ENCODE measurements around the gene TRAPPC6A.

The TRAPPC6A gene

GRCh38 chr19:45161738-45162607, 16.1 kb downstream of the TRAPPC6A start:
- no peak for DNase-seq

DNA sequence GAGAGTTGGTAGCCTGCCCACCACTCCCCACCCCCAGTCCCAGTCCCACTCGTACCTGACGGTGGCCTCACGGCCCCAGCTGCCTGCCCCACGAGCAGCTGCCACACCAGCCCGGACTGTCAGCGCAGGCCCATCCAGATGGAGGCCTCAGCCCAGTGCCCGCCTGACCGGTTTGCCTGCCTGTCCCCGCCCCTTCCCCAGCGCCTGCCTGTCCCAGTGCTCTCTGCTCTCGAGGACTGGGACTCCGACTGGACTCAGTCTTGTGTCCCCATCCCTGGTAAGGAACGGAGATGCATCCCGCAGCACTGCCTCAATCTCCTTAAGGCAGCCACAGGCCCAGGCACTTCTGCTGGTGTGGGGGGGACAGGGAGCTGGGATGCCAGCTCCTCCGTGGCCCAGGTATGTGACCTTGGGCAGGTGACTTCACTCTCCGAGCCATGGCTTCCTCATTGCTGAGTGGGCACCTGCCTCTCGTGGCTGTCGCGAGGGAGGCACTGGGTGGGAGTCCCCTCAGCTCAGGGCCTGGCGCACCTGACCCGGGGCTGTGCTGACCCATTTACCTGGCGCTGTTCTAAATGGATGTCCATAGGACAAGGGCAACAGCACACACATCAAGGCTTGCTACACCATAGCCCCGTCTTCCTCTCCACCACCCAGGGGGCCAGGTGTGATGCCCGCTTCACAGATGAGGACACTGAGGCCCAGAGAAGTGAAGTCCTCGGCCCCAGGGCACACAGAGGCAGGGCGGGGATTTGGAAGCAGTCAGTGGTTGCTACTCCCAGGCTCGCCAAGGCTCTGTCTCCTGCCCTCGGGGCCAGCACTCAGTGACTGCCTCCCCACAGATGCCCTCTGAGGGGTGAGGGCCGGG, 16.9 kb downstream of the TRAPPC6A start, which contains the start of gene NKPD1:
TSS of gene NKPD1 (minus strand) at position 113 of the 868 bp plus-strand sequence. CDS start 832 bp downstream, outside the sequence.
- DNase-seq: no peak

- no peak for DNase-seq
Measured at GRCh38 chr19:45159971-45160324, 18.1 kb downstream of the TRAPPC6A start.

GRCh38 chr19:45159210-45159970, 18.6 kb downstream of the TRAPPC6A start:
- no peak for DNase-seq

- no peak for DNase-seq
Measured at GRCh38 chr19:45158503-45159209, 19.4 kb downstream of the TRAPPC6A start.

- DNase-seq: no peak
Measured at GRCh38 chr19:45156751-45157150, 21.3 kb downstream of the TRAPPC6A start.

DNA sequence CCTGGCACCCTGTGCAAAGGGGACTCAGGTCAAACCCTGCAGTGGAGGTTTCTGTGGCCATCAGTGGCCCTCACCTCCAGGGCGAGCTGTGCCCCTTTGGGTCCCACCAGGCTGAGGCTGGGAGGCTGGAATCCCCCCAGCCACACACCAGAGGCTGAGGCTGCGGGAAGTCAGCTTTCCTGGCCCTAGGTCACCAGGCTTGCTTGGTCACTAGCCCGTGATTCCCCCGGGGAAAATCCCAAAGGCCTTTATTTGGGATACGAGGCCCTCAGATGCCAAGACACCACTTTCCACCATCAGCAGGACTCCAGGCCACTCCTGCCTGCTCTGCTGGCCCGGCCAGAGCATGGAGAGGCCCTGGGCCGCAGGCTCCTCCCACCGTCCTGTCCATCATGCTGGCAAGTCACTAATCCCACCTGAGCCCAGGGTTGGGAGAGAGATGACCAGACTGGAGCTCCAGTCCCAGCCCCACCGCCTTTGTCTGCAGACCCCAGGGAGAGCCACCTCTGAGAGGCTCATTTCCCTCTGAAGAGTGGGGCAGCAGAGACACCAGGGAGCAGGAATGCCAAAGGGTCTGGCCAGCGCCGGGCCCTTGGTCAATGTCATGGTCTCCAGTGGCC, 21.9 kb downstream of the TRAPPC6A start:
- DNase-seq: no peak

GRCh38 chr19:45154064-45154827, 23.8 kb downstream of the TRAPPC6A start:
- DNase-seq: no peak

GRCh38 chr19:45153339-45154063, 24.5 kb downstream of the TRAPPC6A start:
- DNase-seq: no peak

DNA sequence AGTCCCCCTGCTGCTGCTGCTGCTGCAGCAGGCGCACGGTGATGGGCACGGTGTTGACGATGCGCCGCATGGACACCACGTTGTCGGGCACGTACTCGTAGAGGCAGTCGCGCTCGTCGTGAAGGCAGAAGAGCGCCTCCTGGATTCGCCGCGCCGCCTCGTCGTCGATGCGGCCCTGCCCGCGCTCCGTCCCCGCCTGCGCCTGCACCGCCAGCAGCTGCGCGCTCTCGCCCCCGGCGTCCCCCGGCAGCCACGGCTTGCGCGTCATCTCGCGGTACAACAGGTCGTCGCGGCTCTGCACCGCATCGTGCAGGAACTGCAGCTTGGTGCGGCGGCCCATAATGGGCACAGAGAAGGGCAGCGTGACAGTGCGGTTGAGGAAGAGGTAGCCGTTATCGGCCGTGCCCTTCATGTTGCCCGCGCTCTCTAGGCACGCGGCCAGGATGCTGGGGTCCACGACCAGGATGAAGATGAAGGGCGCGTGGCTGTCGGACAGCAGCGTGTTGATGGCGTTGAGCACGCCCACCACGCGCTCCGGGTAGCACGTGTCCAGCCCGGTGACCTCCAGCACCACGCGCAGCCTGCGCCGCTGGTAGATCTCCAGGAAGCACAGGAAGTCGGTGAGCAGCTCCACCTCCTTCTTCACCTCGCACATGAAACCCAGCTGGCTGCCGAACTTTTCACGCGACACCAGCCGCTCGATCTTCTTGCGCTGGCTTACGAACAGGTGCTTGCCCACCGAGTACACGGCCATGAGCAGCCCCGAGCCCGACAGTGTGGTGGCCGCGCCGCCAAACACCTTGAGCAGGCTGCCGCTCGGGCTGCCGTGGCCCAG, 25.3 kb downstream of the TRAPPC6A start:
- no peak for DNase-seq

- DNase-seq: no peak
Measured at GRCh38 chr19:45151821-45152503, 26.1 kb downstream of the TRAPPC6A start.

GRCh38 chr19:45151320-45151719, 26.7 kb downstream of the TRAPPC6A start:
- DNase-seq: no peak

DNA sequence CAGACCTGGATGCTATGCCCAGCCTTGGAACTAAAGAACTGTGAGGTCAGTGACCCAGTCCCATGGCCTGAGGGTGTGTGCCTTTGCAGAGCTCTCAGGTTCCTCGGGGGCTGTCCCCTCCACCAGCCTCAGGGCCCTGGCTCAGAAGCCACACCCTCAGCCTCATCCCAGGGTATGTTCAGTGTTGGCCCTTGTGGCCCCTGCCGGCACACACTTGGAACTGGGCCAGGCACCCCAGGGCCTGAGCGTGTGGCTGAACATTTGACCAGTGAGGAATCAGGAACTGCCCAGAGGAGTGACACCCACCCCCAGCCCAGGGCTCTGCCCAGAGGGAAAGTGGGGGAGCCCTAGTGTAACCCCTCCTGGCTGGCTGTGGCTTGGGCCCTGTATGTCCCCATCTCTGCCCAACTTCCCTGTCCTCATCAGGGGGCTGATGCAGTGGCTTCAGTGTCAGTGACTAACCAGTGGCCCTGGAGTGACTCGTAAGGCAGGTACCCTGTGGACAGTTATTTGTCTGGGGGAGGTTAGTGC, 27.2 kb downstream of the TRAPPC6A start:
- DNase-seq: no peak

- no peak for DNase-seq
Measured at GRCh38 chr19:45150180-45150579, 27.9 kb downstream of the TRAPPC6A start.

GRCh38 chr19:45149129-45149528, 28.9 kb downstream of the TRAPPC6A start:
- DNase-seq: no peak

DNA sequence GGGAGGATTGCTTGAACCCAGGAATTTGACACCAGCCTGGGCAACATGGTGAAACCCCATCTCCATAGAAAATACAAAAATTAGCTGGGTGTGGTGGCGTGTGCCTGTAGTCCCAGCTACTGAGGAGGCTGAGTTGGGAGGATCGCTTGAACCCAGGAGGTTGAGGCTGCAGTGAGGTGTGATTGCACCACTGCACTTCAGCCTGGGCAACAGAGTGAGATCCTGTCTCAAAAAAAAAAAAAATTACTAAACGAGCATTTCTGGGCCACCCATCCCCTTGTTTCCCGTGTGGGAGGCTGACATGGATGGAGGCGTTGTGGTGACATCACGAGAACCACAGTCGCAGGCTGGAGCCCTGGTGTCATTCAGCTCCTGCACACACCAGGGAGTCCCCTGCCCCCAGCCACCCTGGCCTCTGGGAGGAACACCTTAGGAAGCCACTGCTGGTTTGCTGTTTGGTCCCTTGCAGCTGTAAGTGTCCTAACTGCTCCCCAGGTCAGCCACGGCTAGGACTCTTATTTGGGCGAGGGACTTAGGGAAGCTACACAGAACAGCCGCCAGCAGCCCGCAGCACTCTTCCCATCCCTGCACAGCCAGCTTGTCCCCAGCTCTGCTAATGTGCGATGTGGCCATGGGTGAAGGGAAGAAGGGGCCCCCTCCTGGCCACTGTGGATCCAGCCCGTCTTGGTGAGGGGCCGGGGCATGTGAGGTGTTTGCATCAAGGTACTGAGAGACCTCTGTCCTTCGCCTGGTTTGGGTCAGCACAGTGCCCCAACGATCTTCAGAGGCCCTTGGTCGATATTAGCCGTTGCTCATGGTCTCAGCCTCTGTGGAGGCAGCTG, 30.0 kb downstream of the TRAPPC6A start:
- no peak for DNase-seq

- no peak for DNase-seq
Measured at GRCh38 chr19:45146741-45147205, 31.3 kb downstream of the TRAPPC6A start.
